PC-3 (cell line): ENCODE data around the gene TFDP1.

ENCODE experiments used
- CTCF ChIP-seq: fragments of 300-600 bp; sonication (generic); conservative IDR thresholded peaks from 2 replicates; pipeline ENCODE4 v1.5.1; 2017; ENCODE audit warnings: antibody characterized with exemption, low read depth, mild to moderate bottlenecking, low read length
- EZH2phosphoT487 ChIP-seq: fragments of 300-600 bp; sonication (generic); IDR thresholded peaks from 2 replicates; pipeline ENCODE4 v1.6.1; 2018; ENCODE audit warnings: mild to moderate bottlenecking, antibody characterized with exemption, low read length, borderline replicate concordance

GRCh38 chr13:113540523-113540922 is 44.0 kb upstream of the TFDP1 start:
- TF ChIP-seq CTCF (no peak), EZH2phosphoT487 (no peak)
